SU-DHL-6 (cell line): ENCODE results near the gene PDZD7.

Source experiments
- H2AFZ ChIP-seq: fragments of 200-600 bp; sonication (generic); 2 replicates; pipeline ENCODE4 v1.6.1; 2014; ENCODE audit warnings: low read depth, mild to moderate bottlenecking, moderate library complexity, mixed read lengths, antibody characterized with exemption, low read length; ENCODE audit not compliant: severe bottlenecking
- H3F3A ChIP-seq: fragments of 200-600 bp; shearing (Covaris generic); 2 replicates; pipeline ENCODE4 v1.6.0; 2016; ENCODE audit warnings: antibody characterized with exemption, mild to moderate bottlenecking; ENCODE audit not compliant: insufficient read depth
- H3K27ac ChIP-seq: fragments of 200-600 bp; sonication (generic); 2 replicates; pipeline ENCODE4 v1.5.1; 2016; ENCODE audit warnings: low read depth, mild to moderate bottlenecking, low read length, moderate library complexity, mixed read lengths
- H3K27me3 ChIP-seq: fragments of 200-600 bp; sonication (generic), shearing (Covaris generic); 2 replicates; pipeline ENCODE4 v1.6.0; 2014; ENCODE audit warnings: mild to moderate bottlenecking, low read length
- H3K36me3 ChIP-seq: fragments of 200-600 bp; sonication (generic); 2 replicates; pipeline ENCODE4 v1.6.1; 2014; ENCODE audit warnings: mild to moderate bottlenecking, low read length, mixed read lengths
- H3K4me2 ChIP-seq: fragments of 300-600, 200-600 bp; shearing (Covaris generic), sonication (generic); 2 replicates; pipeline ENCODE4 v1.6.0; 2014; ENCODE audit warnings: low read length, low read depth, mild to moderate bottlenecking; ENCODE audit not compliant: poor library complexity, severe bottlenecking
- H3K4me3 ChIP-seq: fragments of 200-600 bp; sonication (generic); 2 replicates; pipeline ENCODE4 v1.5.1; 2014; ENCODE audit warnings: antibody characterized with exemption, low read length, mild to moderate bottlenecking, mixed read lengths; ENCODE audit not compliant: insufficient read depth, poor library complexity, severe bottlenecking
- H3K79me2 ChIP-seq: fragments of 200-600 bp; sonication (generic); 2 replicates; pipeline ENCODE4 v1.6.1; 2014; ENCODE audit warnings: mild to moderate bottlenecking, low read length, moderate library complexity; ENCODE audit not compliant: insufficient read depth
- H3K9ac ChIP-seq: fragments of 200-600 bp; sonication (generic); 2 replicates; pipeline ENCODE4 v1.7.0; 2014; ENCODE audit warnings: mild to moderate bottlenecking, low read length
- H3K9me2 ChIP-seq: fragments of 200-600 bp; sonication (generic); replicated peaks from 2 replicates; pipeline ENCODE4 v1.6.1; 2014; ENCODE audit warnings: low read length; ENCODE audit not compliant: insufficient read depth
- H3K9me3 ChIP-seq: fragments of 200-600 bp; sonication (generic); 2 replicates; pipeline ENCODE4 v1.6.1; 2014; ENCODE audit warnings: low read length, mixed read lengths; ENCODE audit not compliant: insufficient read depth
- H4K20me1 ChIP-seq: fragments of 200-600 bp; sonication (generic); 2 replicates; pipeline ENCODE4 v1.6.1; 2014; ENCODE audit warnings: low read depth, mild to moderate bottlenecking, antibody characterized with exemption, low read length, moderate library complexity, mixed read lengths
- EZH2phosphoT487 ChIP-seq: fragments of 200-600 bp; sonication (generic), shearing (Covaris generic); conservative IDR thresholded peaks from 2 replicates; pipeline ENCODE4 v1.6.1; 2018; ENCODE audit warnings: mild to moderate bottlenecking, antibody characterized with exemption, low read length, moderate library complexity, mixed read lengths
- TF ChIP-seq, protein P1 (sequence below): fragments of 200-600 bp; sonication (generic); IDR thresholded peaks from one replicate; pipeline ENCODE4 v1.5.1; 2017; ENCODE audit warnings: antibody characterized with exemption, mild to moderate bottlenecking, low read length, moderate library complexity; ENCODE audit not compliant: insufficient read depth, poor library complexity, severe bottlenecking

Gene PDZD7

DNA sequence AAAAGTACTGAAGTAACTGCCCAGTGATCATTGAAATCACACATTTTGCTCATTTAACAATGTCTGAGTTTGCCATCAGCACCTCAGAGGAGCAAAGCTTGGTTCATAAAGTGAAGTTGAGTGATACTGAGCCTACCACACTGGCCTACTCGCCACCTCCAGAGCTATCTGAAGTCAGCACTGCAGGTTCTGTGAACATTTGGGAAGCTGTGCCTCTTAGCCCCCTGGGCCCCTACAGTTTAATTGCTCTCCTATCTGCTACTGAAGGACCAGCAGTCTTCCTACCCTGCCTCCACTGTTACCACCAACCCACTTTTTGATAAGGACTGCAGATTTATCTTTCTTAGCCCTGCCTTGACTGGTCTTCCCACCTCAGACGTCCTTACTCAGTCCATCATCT lies 63.6 kb downstream of the PDZD7 start:
- Histone ChIP-seq H3K27me3 (no peaks in the 10 kb centered on the region), H3K36me3 (peaks cover 12% of the 10 kb centered on the region), H3K9me3 (no peaks in the 10 kb centered on the region), H3K4me3 (no peak overlapping the region), H3K9ac (no peak overlapping the region), H4K20me1 (no peaks in the 10 kb centered on the region), H2AFZ (no peak overlapping the region), H3K4me2 (no peak overlapping the region), H3K9me2 (no peaks in the 10 kb centered on the region), H3F3A (0 out of 2 replicates have a peak, but pooled peaks cover 3% of the 10 kb centered on the region), H3K79me2 (no peaks in the 10 kb centered on the region), H3K27ac (no peak overlapping the region)
- no peak for TF ChIP-seq EZH2phosphoT487
- TF ChIP-seq, protein P1, sequence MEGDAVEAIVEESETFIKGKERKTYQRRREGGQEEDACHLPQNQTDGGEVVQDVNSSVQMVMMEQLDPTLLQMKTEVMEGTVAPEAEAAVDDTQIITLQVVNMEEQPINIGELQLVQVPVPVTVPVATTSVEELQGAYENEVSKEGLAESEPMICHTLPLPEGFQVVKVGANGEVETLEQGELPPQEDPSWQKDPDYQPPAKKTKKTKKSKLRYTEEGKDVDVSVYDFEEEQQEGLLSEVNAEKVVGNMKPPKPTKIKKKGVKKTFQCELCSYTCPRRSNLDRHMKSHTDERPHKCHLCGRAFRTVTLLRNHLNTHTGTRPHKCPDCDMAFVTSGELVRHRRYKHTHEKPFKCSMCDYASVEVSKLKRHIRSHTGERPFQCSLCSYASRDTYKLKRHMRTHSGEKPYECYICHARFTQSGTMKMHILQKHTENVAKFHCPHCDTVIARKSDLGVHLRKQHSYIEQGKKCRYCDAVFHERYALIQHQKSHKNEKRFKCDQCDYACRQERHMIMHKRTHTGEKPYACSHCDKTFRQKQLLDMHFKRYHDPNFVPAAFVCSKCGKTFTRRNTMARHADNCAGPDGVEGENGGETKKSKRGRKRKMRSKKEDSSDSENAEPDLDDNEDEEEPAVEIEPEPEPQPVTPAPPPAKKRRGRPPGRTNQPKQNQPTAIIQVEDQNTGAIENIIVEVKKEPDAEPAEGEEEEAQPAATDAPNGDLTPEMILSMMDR, result no peak

DNA sequence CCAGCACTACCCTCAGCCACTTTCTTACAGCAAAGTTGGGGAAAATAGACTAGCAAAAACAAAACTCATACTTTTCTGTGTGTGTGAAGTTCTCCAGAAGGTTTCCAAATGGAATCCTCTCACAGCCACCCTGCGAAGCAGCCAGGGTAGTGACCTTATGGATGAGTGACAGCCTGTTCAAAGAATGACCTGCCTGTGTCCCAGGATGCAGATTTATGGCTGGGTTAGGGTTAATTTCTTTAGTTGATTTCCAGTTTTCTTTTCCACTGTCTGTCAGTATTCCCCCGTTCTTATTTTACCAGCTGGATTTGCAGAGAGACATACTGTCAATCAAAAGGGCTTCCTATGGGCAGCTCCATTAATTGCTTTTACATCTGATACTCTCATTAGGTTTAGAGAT lies 64.0 kb downstream of the PDZD7 start:
- H3K9me3 ChIP-seq, result no peaks in the 10 kb centered on the region
- no peak for TF ChIP-seq EZH2phosphoT487
- TF ChIP-seq, protein P1, result no peak
- H3K36me3 ChIP-seq, result peaks cover 17% of the 10 kb centered on the region
- no peak overlapping the region for H3K4me3 ChIP-seq
- no peaks in the 10 kb centered on the region for H3K27me3 ChIP-seq
- H3K9ac ChIP-seq, result no peak overlapping the region
- H2AFZ ChIP-seq, result no peak overlapping the region
- H3K4me2 ChIP-seq, result no peak overlapping the region
- no peaks in the 10 kb centered on the region for H4K20me1 ChIP-seq
- no peaks in the 10 kb centered on the region for H3K9me2 ChIP-seq
- no peak overlapping the region for H3K27ac ChIP-seq
- no peaks in the 10 kb centered on the region for H3K79me2 ChIP-seq
- H3F3A ChIP-seq, result 0 out of 2 replicates have a peak, but pooled peaks cover 3% of the 10 kb centered on the region

DNA sequence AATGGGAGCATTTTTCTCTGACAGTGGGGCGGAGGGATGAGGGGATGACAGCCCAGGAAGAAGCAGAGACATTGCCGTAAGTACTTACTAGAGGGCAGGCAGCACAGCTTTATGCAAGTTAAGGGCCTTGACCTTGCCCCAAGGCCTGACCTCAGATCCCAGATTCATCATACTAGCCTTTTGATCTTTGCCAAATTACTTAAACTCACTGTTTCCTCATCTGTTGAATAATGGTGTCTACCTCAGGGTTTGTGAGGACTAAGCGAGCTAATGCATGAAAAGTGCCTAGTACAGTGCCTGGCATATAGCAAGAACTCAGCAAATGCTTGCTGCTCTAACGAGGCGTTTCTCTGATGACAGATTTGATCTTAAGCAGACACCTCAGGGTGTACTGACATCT lies 65.1 kb downstream of the PDZD7 start:
- H3K9me2 ChIP-seq, result no peaks in the 10 kb centered on the region
- no peak overlapping the region for H3K4me3 ChIP-seq
- H3K4me2 ChIP-seq, result no peak overlapping the region
- H3K9ac ChIP-seq, result no peak overlapping the region
- H3K79me2 ChIP-seq, result no peaks in the 10 kb centered on the region
- H4K20me1 ChIP-seq, result no peaks in the 10 kb centered on the region
- H3K27ac ChIP-seq, result no peak overlapping the region
- no peak for TF ChIP-seq EZH2phosphoT487
- TF ChIP-seq, protein P1, result no peak
- H2AFZ ChIP-seq, result no peak overlapping the region
- H3K9me3 ChIP-seq, result no peaks in the 10 kb centered on the region
- H3K27me3 ChIP-seq, result no peaks in the 10 kb centered on the region
- H3F3A ChIP-seq, result 0 out of 2 replicates have a peak, but pooled peaks cover 3% of the 10 kb centered on the region
- peaks cover 24% of the 10 kb centered on the region for H3K36me3 ChIP-seq

DNA sequence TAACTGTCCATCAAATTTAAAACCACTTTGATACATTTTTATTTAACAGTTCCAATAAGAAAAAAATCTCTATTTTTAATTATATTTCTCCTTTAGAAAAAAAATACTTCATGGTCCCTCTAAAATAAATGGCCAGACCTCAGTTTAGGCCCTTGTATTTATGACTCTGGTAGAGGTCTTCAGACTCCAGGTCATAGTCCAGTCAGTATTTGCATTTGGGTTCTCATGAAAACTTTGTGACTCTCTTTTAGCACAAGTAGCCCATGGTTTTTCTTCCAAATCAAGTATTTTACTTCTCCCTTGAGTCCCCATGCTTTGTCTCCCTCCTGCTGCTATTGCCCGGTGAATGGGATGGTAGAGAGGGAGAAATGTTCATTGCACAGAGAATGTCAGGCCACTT lies 67.1 kb downstream of the PDZD7 start:
- no peak overlapping the region for H3K4me2 ChIP-seq
- H3K27ac ChIP-seq, result no peak overlapping the region
- no peak for TF ChIP-seq EZH2phosphoT487
- TF ChIP-seq, protein P1, result no peak
- no peaks in the 10 kb centered on the region for H4K20me1 ChIP-seq
- no peaks in the 10 kb centered on the region for H3K9me3 ChIP-seq
- H3K4me3 ChIP-seq, result no peak overlapping the region
- H3F3A ChIP-seq, result 0 out of 2 replicates have a peak, but pooled peaks cover 3% of the 10 kb centered on the region
- H3K27me3 ChIP-seq, result no peaks in the 10 kb centered on the region
- no peaks in the 10 kb centered on the region for H3K9me2 ChIP-seq
- peaks cover 42% of the 10 kb centered on the region for H3K36me3 ChIP-seq
- H3K79me2 ChIP-seq, result no peaks in the 10 kb centered on the region
- no peak overlapping the region for H3K9ac ChIP-seq
- no peak overlapping the region for H2AFZ ChIP-seq
